Mammary epithelial cell (primary cell): ENCODE measurements around the gene CDK5.

ENCODE experiments used
- CTCF ChIP-seq, 2 donors: IDR thresholded peaks in 1 of 2; conservative IDR thresholded peaks in 1 of 2; 2 replicates each; pipeline ENCODE4 v1.5.1; 2011 to 2012; ENCODE audit warnings: inconsistent platforms in 2 of 2, low read length in 2 of 2, mild to moderate bottlenecking in 2 of 2, control low read depth in 1 of 2, low read depth in 1 of 2; ENCODE audit not compliant: insufficient read depth in 1 of 2; ENCODE audit errors: extremely low read depth in 1 of 2
- EZH2 ChIP-seq: IDR thresholded peaks from 2 replicates; pipeline ENCODE4 v1.6.1; 2012; ENCODE audit warnings: low read length, inconsistent platforms, borderline replicate concordance

DNA sequence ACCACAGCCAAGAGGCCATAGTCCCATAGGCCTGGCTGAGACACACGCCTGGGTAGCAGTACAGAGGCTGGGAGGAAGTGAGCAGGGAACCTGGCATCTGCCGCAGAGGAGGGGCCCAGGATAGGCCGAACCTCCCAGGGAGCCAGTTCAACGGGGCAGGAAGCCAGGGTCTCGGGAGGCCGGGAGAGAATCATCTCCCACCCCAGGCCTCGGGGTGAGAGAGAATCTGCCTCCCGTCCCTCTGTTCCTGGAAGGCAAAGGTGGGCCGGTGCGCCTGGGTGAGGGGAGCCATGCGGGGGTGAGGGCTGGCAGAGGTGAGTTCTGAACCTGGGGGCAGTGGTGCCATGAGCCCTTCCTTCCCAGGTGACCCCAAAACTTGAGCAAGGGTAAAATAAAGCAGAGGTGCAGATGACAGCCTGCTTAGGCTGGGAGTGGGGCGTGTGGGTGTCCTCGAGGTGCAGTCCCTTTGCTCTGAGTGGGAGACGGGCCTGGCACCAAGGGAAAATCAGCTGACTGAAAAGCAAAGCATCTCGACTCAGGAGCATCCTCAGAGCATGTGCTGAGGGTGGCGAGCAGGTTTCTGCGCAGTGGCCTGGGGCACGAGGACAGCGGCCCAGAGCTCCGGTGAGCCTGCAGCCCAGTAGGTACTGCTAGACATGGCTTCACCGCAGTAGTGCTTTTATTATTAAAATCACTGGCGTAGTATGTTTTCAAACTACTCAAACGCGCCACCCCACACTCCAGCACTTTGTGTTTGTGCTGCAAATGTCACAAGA is 44.1 kb upstream of the CDK5 start:
- no peak for TF ChIP-seq CTCF (conservative IDR thresholded peaks at IDR 0.05 in 1 of 2, IDR thresholded peaks at IDR 0.05 in 1 of 2; ENCODE audit: extremely low read depth in 1 of 2, insufficient read depth in 1 of 2, low read depth in 1 of 2, low read length in 2 of 2)
- TF ChIP-seq EZH2 = no peak
